CD4-positive, alpha-beta memory T cell (primary cell): ENCODE data around the gene SCG3. TPM values are rescaled to one million over a fixed set of nuclear protein-coding genes. Genes with fewer than 3 reads are reported as not detected.

Experiments
- CTCF ChIA-PET: fragments of 350-600 bp; sonication (Branson Sonifier 250); formaldehyde crosslinking; loops from one replicate; lab custom pipeline; 2021; ENCODE audit warnings: inconsistent platforms; ENCODE audit not compliant: partially characterized antibody; lab: Charles Lee
- POLR2A ChIA-PET: fragments of 350-600 bp; sonication (Branson Sonifier 250); formaldehyde crosslinking; loops from one replicate; lab custom pipeline; 2021; ENCODE audit not compliant: partially characterized antibody; lab: Charles Lee
- DNase-seq, 5 donors: peaks; one replicate each; pipeline versions ENCODE4 v3.0.0 to v3.0.0-alpha.2; 2020 to 2022; ENCODE audit warnings: mixed read lengths in 1 of 5
- H3K27ac ChIP-seq: one replicate; pipeline ENCODE4 v1.7.0; 2013; ENCODE audit warnings: low read depth, low read length
- H3K27me3 ChIP-seq: 2 replicates; pipeline ENCODE4 v1.7.0; 2013; ENCODE audit warnings: mild to moderate bottlenecking, low read length, moderate library complexity; ENCODE audit not compliant: insufficient read depth
- H3K36me3 ChIP-seq: 2 replicates; pipeline ENCODE4 v1.7.0; 2013; ENCODE audit warnings: mild to moderate bottlenecking, low read length, moderate library complexity; ENCODE audit not compliant: insufficient read depth
- H3K4me1 ChIP-seq: 2 replicates; pipeline ENCODE4 v1.7.0; 2013; ENCODE audit warnings: mild to moderate bottlenecking, low read length, moderate library complexity; ENCODE audit not compliant: insufficient read depth
- H3K4me3 ChIP-seq, 2 donors: one replicate each; pipeline ENCODE4 v1.7.0; 2013; ENCODE audit warnings: low read length in 2 of 2, mild to moderate bottlenecking in 1 of 2
- H3K9me3 ChIP-seq, 2 donors: one replicate each; pipeline ENCODE4 v1.7.0; 2013; ENCODE audit warnings: low read length in 2 of 2, control low read depth in 1 of 2; ENCODE audit not compliant: control insufficient read depth in 1 of 2
- H3K27ac Mint-ChIP-seq, 7 donors: one replicate each; pipeline ENCODE4 v1.8.0; 2020 to 2021; ENCODE audit warnings: mixed read lengths in 7 of 7, mild to moderate bottlenecking in 6 of 7, inconsistent platforms in 3 of 7, moderate library complexity in 3 of 7
- H3K27me3 Mint-ChIP-seq, 2 donors: one replicate each; pipeline ENCODE4 v1.8.0; 2020 to 2021; ENCODE audit warnings: mixed read lengths in 2 of 2
- H3K36me3 Mint-ChIP-seq, 2 donors: one replicate each; pipeline ENCODE4 v1.8.0; 2020 to 2021; ENCODE audit warnings: mixed read lengths in 2 of 2, inconsistent platforms in 1 of 2, mild to moderate bottlenecking in 1 of 2
- H3K4me1 Mint-ChIP-seq, 4 donors: one replicate each; pipeline ENCODE4 v1.8.0; 2020 to 2021; ENCODE audit warnings: mixed read lengths in 4 of 4, mild to moderate bottlenecking in 1 of 4
- H3K4me3 Mint-ChIP-seq, 8 donors: one replicate each; pipeline ENCODE4 v1.8.0; 2020 to 2021; ENCODE audit warnings: mixed read lengths in 8 of 8, mild to moderate bottlenecking in 7 of 8, moderate library complexity in 6 of 8, inconsistent platforms in 3 of 8
- H3K9me3 Mint-ChIP-seq, 8 donors: one replicate each; pipeline ENCODE4 v1.8.0; 2020 to 2021; ENCODE audit warnings: mixed read lengths in 8 of 8, mild to moderate bottlenecking in 5 of 8, inconsistent platforms in 3 of 8, moderate library complexity in 1 of 8
- intact Hi-C: fragments of 100-400 bp; cut with micrococcal nuclease; formaldehyde crosslinking; loops from one replicate; pipeline ENCODE4 v1.15.1; 2023
- polyA plus RNA-seq, 2 donors: library from polyadenylated mRNA; unstranded; fragments of 300-500 nt; fragmentation: Illumina TruSeq; gene quantifications; one replicate each; pipeline ENCODE4 v1.2.3, GENCODE V29; 2021
- total RNA-seq, 2 experiments: library from RNA; stranded (reverse); gene quantifications; one replicate each; pipeline ENCODE4 v1.2.3, GENCODE V29; 2021

Gene SCG3
- total and polyA plus RNA-seq, 4 experiments from 2014 or later, result not detected

- H3K4me1 ChIP-seq, result no peaks in the 10 kb centered on the region
- CTCF ChIA-PET, result no interaction called here
- Mint-ChIP-seq H3K4me3 (no peak overlapping the region), H3K27me3 (no peaks in the 10 kb centered on the region), H3K27ac (no peak overlapping the region), H3K9me3 (no peaks in the 10 kb centered on the region), H3K36me3 (peaks cover 0 to 8% of the 10 kb centered on the region in 2 donors), H3K4me1 (peaks cover 0 to 3% (median under 1%) of the 10 kb centered on the region in 4 donors)
- H3K9me3 ChIP-seq, result no peaks in the 10 kb centered on the region
- no peak overlapping the region for H3K4me3 ChIP-seq
- no peak overlapping the region for H3K27ac ChIP-seq
- H3K27me3 ChIP-seq, result no peaks in the 10 kb centered on the region
- POLR2A ChIA-PET, result no interaction called here
- intact Hi-C loops, result no loop called here
- no peak for DNase-seq
- H3K36me3 ChIP-seq, result no peaks in the 10 kb centered on the region
These were observed 33.6 kb downstream of the SCG3 start for GRCh38 chr15:51714911-51715310.

- POLR2A ChIA-PET, result no interaction called here
- no peak overlapping the region for H3K27ac ChIP-seq
These were observed 36.9 kb downstream of the SCG3 start for GRCh38 chr15:51718219-51718618.

GRCh38 chr15:51718746-51719145 is 37.4 kb downstream of the SCG3 start:
- H3K36me3 ChIP-seq, result peaks cover 14% of the 10 kb centered on the region
- Mint-ChIP-seq H3K27ac (peak overlapping the region in 2 of 7 donors; percentile 22 to 42), H3K27me3 (no peaks in the 10 kb centered on the region), H3K4me1 (peaks cover 5 to 8% (median 6%) of the 10 kb centered on the region in 4 donors), H3K9me3 (no peaks in the 10 kb centered on the region), H3K36me3 (peaks cover 26 to 29% of the 10 kb centered on the region in 2 donors), H3K4me3 (no peak overlapping the region)
- intact Hi-C loops, result no loop called here
- no peak overlapping the region for H3K27ac ChIP-seq
- ChIA-PET CTCF (interaction anchor here (0.9 to 1.0 kb wide), 2 partner anchors 12 to 45 kb away, joined by 3 to 6 read pairs; no protein-coding TSS in a partner anchor), POLR2A (no interaction called here)
- no peak overlapping the region for H3K4me3 ChIP-seq
- no peak for DNase-seq
- H3K9me3 ChIP-seq, result no peaks in the 10 kb centered on the region
- peaks cover 10% of the 10 kb centered on the region for H3K4me1 ChIP-seq
- no peaks in the 10 kb centered on the region for H3K27me3 ChIP-seq

More at GRCh38 chr15:51718219-51718618, 36.9 kb downstream of the SCG3 start:
- DNase-seq, result no peak
- no peaks in the 10 kb centered on the region for H3K9me3 Mint-ChIP-seq
- no peaks in the 10 kb centered on the region for H3K27me3 ChIP-seq
- H3K36me3 ChIP-seq, result peaks cover 11% of the 10 kb centered on the region
- no peaks in the 10 kb centered on the region for H3K27me3 Mint-ChIP-seq
- H3K36me3 Mint-ChIP-seq, result peaks cover 23 to 30% of the 10 kb centered on the region in 2 donors
- H3K4me1 ChIP-seq, result peaks cover 6% of the 10 kb centered on the region
- intact Hi-C loops, result no loop called here
- H3K4me1 Mint-ChIP-seq, result peaks cover 5 to 8% (median 6%) of the 10 kb centered on the region in 4 donors
- CTCF ChIA-PET, result no interaction called here
- no peak overlapping the region for H3K4me3 ChIP-seq
- no peak overlapping the region for H3K4me3 Mint-ChIP-seq
- no peaks in the 10 kb centered on the region for H3K9me3 ChIP-seq
- H3K27ac Mint-ChIP-seq, result peak overlapping the region in 4 of 7 donors; percentile 12 to 50 (median 24)

GRCh38 chr15:51720201-51720995 is 39.1 kb downstream of the SCG3 start:
- ChIA-PET POLR2A (interaction anchor here (2.1 kb wide), 1 partner anchor 17 kb away, joined by 10 read pairs; the partner anchor contains the start of gene LYSMD2), CTCF (interaction anchor here (1.2 kb wide), 1 partner anchor 55 kb away, joined by 5 read pairs; no protein-coding TSS in a partner anchor)
- H3K4me3 Mint-ChIP-seq, result no peak overlapping the region
- peak overlapping the region in 3 of 7 donors; percentile 12 to 65 (median 56) for H3K27ac Mint-ChIP-seq
- peaks cover 31 to 35% of the 10 kb centered on the region in 2 donors for H3K36me3 Mint-ChIP-seq
- no peak for DNase-seq
- no peaks in the 10 kb centered on the region for H3K9me3 Mint-ChIP-seq
- Histone ChIP-seq H3K4me1 (peaks cover 19% of the 10 kb centered on the region), H3K27me3 (no peaks in the 10 kb centered on the region), H3K27ac (no peak overlapping the region), H3K9me3 (no peaks in the 10 kb centered on the region), H3K4me3 (no peak overlapping the region), H3K36me3 (peaks cover 14% of the 10 kb centered on the region)
- peaks cover 13 to 23% (median 18%) of the 10 kb centered on the region in 4 donors for H3K4me1 Mint-ChIP-seq
- intact Hi-C loops, result no loop called here
- H3K27me3 Mint-ChIP-seq, result no peaks in the 10 kb centered on the region

GRCh38 chr15:51721199-51721960 is 40.1 kb downstream of the SCG3 start:
- ChIA-PET CTCF (interaction anchor here (1.3 to 1.4 kb wide), 2 partner anchors 11 to 56 kb away, joined by 3 to 4 read pairs; no protein-coding TSS in a partner anchor), POLR2A (interaction anchor here (2.1 kb wide), 1 partner anchor 16 kb away, joined by 10 read pairs; the partner anchor contains the start of gene LYSMD2)
- Mint-ChIP-seq H3K9me3 (no peaks in the 10 kb centered on the region), H3K36me3 (peaks cover 31 to 38% of the 10 kb centered on the region in 2 donors), H3K4me1 (peaks cover 18 to 33% (median 23%) of the 10 kb centered on the region in 4 donors), H3K27me3 (no peaks in the 10 kb centered on the region), H3K4me3 (no peak overlapping the region), H3K27ac (peak overlapping the region in 2 of 7 donors; percentile 19 to 41)
- H3K4me3 ChIP-seq, result no peak overlapping the region
- peaks cover 14% of the 10 kb centered on the region for H3K36me3 ChIP-seq
- no peak overlapping the region for H3K27ac ChIP-seq
- H3K27me3 ChIP-seq, result no peaks in the 10 kb centered on the region
- peaks cover 27% of the 10 kb centered on the region for H3K4me1 ChIP-seq
- H3K9me3 ChIP-seq, result no peaks in the 10 kb centered on the region
- no peak for DNase-seq
- intact Hi-C loops, result no loop called here

GRCh38 chr15:51724199-51724598 is 42.9 kb downstream of the SCG3 start:
- peaks cover 14% of the 10 kb centered on the region for H3K36me3 ChIP-seq
- no peaks in the 10 kb centered on the region for H3K9me3 ChIP-seq
- H3K4me1 ChIP-seq, result peaks cover 46% of the 10 kb centered on the region
- intact Hi-C loops, result no loop called here
- peaks cover 31 to 43% of the 10 kb centered on the region in 2 donors for H3K36me3 Mint-ChIP-seq
- ChIA-PET CTCF (interaction anchor here (1.1 kb wide), 1 partner anchor 52 kb away, joined by 6 read pairs; no protein-coding TSS in a partner anchor), POLR2A (interaction anchor here (0.6 to 4.2 kb wide), 2 partner anchors 13 to 14 kb away, joined by 3 to 29 read pairs; partner anchors contain the start of gene LYSMD2)
- H3K27me3 ChIP-seq, result no peaks in the 10 kb centered on the region
- H3K27ac Mint-ChIP-seq, result peak overlapping the region in 6 of 7 donors; percentile 60 to 87 (median 70)
- no peaks in the 10 kb centered on the region for H3K9me3 Mint-ChIP-seq
- H3K4me3 Mint-ChIP-seq, result peak overlapping the region in 3 of 8 donors; percentile 4 to 45 (median 30)
- no peak overlapping the region for H3K4me3 ChIP-seq
- H3K27me3 Mint-ChIP-seq, result no peaks in the 10 kb centered on the region
- peaks cover 34 to 58% (median 42%) of the 10 kb centered on the region in 4 donors for H3K4me1 Mint-ChIP-seq
- DNase-seq, result no peak
- no peak overlapping the region for H3K27ac ChIP-seq
